Thymus (tissue), 11 donors: Measurements from ENCODE around the gene PACSIN3. TPM values are rescaled to one million over a fixed set of nuclear protein-coding genes. Genes with fewer than 3 reads are reported as not detected.

Source experiments
- DNase-seq, 9 donors: peaks; one replicate each; pipeline ENCODE4 v3.0.0-alpha.2; 2013; ENCODE audit warnings: low spot score in 9 of 9, low read depth in 6 of 9, missing footprints in 1 of 9
- H3K27ac ChIP-seq, 2 donors: one replicate each; pipeline ENCODE4 v1.5.1; 2013; ENCODE audit warnings: control low read depth in 1 of 2, low read depth in 1 of 2, low read length in 1 of 2, mild to moderate bottlenecking in 1 of 2, moderate library complexity in 1 of 2
- H3K27me3 ChIP-seq, 2 donors: one replicate each; pipeline ENCODE4 v1.5.1; 2013; ENCODE audit warnings: low read length in 1 of 2; ENCODE audit not compliant: control insufficient read depth in 2 of 2, insufficient read depth in 1 of 2
- H3K36me3 ChIP-seq, 2 donors: one replicate each; pipeline ENCODE4 v1.5.1; 2013; ENCODE audit warnings: low read length in 1 of 2, mild to moderate bottlenecking in 1 of 2, moderate library complexity in 1 of 2; ENCODE audit not compliant: control insufficient read depth in 2 of 2, insufficient read depth in 2 of 2
- H3K4me1 ChIP-seq, 2 donors: one replicate each; pipeline ENCODE4 v1.5.1; 2013; ENCODE audit warnings: low read length in 2 of 2; ENCODE audit not compliant: control insufficient read depth in 2 of 2, insufficient read depth in 2 of 2
- H3K4me3 ChIP-seq, 2 donors: one replicate each; pipeline ENCODE4 v1.5.1; 2013; ENCODE audit warnings: low read length in 2 of 2, control low read depth in 1 of 2, mild to moderate bottlenecking in 1 of 2
- H3K9me3 ChIP-seq, 2 donors: one replicate each; pipeline ENCODE4 v1.5.1; 2013; ENCODE audit warnings: low read length in 1 of 2, mild to moderate bottlenecking in 1 of 2; ENCODE audit not compliant: control insufficient read depth in 2 of 2, insufficient read depth in 1 of 2
- WGBS: extraction: QIAGEN DNeasy Blood & Tissue Kit; methylation state at CpG from one replicate; pipeline ENCODE4 v1.1.7; 2013; 5-methylcytosine and 5-hydroxymethylcytosine counted together
- polyA plus RNA-seq: library from polyadenylated mRNA; stranded (reverse); fragments of 200-250 nt; gene quantifications from one replicate; pipeline ENCODE4 v1.2.3, GENCODE V29; 2013
- total RNA-seq: library from RNA; stranded (reverse); fragments of 120-200 nt; gene quantifications from one replicate; pipeline ENCODE4 v1.2.4, GENCODE V29; 2013
- donor health status: healthy.

PACSIN3 gene
- total and polyA plus RNA-seq, 2 donors = 4.1 to 7.7 TPM

DNA sequence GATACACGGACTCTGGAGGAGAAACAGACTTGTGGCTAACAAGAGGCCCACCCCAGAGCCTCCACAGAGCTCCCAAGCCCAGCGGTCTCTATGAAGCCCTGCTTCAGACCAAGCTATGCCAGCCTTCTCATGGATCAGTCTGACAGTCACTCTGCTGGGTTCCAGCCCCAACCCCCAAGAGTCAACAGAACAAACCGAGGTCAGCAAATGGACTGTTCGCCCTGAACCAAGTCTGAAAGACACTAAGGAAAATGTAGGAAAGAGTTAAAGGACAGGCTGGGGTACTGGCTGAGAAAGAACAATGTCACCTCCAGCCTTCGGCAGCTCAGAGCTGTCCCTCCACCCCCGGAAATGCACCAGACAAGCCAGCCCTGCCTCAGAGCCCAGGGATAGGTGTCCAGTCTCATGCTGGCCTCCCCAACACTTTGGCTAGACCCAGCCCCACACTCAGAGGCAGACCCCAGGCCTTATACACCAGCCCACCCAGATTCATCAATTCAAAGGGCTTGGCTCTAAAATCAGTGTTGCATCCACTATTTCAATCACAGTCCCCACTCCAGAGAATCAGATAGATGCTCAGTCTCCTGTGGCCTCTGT lies 13.4 kb downstream of the PACSIN3 start:
- Histone ChIP-seq H3K4me3 (no peak overlapping the region), H3K4me1 (peaks cover 5 to 29% of the 10 kb centered on the region in 2 donors), H3K36me3 (peaks cover 60 to 68% of the 10 kb centered on the region in 2 donors), H3K9me3 (no peaks in the 10 kb centered on the region), H3K27ac (no peak overlapping the region), H3K27me3 (no peaks in the 10 kb centered on the region)
- WGBS = 90% methylated on average over 6 of the region's 6 CpGs
- no peak for DNase-seq

DNA sequence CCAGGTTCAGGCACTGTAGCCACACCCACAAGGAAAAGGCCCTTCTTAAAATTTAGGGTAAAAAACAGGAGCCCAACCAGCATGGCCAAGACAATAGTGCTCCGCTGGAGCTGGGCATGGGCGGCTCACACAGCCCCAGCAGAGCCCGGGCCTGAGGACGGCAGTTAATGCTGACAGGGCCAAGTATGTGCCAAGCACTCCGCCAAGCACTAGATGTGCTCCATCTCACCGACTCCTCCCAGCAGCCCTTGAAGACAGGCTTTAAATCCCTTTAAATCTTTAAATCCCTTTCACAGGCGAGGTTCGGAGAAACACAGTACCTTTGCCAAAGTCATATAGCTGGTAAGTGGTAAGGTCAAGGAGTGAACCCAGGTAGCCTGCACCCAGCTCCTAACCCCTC lies 14.4 kb downstream of the PACSIN3 start:
- H3K36me3 ChIP-seq = peaks cover 70 to 77% of the 10 kb centered on the region in 2 donors
- H3K27me3 ChIP-seq = no peaks in the 10 kb centered on the region
- no peaks in the 10 kb centered on the region for H3K9me3 ChIP-seq
- H3K27ac ChIP-seq = no peak overlapping the region
- H3K4me1 ChIP-seq = peaks cover 5 to 21% of the 10 kb centered on the region in 2 donors
- no peak overlapping the region for H3K4me3 ChIP-seq
- WGBS = 98% methylated on average over 8 of the region's 8 CpGs
- no peak for DNase-seq

DNA sequence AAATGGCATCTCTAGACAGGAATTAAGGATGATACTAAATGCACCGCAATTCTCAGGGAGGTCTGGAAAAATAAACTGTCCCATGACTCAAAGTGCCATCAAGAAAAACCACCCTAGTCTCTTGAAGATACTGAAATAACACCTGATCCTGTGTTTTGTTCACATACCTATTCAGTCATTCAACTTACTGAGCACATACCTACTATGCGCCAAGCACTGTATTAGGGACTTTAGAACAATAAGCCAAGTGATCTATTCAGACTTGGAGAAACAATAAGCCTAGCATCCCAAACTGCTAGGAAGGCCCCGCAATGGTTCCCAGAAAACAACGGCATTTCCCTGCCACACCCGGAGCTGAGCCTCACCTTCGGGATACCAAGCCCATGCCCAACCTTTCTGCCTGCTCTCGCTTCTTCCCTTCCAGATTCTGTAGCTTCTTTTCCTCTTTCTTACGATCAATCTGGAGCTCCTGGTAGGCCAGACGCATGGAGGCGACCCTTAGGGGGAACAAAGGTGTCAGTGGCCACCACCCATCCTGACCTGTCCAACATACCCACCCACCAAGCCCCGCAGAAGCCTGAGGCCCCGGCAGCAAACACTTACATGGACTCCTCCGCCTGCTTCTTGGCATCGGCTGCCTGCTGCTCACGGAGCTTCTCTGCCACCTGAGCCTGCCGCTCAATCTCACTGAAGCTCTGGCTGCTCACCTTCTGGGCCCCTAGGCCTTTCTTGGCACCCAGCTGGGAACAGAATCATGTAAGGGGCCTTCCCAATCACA lies 15.0 kb downstream of the PACSIN3 start:
- 97% methylated on average over 16 of the region's 16 CpGs for WGBS
- Histone ChIP-seq H3K9me3 (no peaks in the 10 kb centered on the region), H3K27ac (no peak overlapping the region)

DNA sequence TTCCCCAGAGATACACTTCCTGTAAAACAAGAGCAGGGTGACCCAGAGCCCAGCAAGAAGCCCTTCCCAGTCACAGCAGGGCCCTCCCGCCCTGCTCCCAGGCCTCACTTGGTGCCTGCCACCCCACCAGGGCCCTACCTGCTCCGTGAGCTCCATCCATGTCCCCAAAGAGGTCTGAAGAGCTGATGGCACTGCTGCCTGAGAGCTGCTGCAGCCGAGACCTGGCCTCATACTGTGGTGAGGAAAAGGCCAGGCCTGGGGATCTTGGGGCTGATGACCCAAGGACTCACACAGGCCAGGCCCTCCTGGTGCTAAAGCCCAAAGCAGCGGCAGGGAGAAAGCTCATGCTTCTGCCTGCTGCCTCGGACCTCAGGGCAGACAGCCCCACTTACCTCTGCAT lies 19.9 kb downstream of the PACSIN3 start:
- 97% methylated on average over 5 of the region's 5 CpGs for WGBS
- H3K9me3 ChIP-seq = peaks cover 0 to under 1% of the 10 kb centered on the region in 2 donors
- H3K27ac ChIP-seq = no peak overlapping the region
- H3K4me1 ChIP-seq = peaks cover 0 to 3% of the 10 kb centered on the region in 2 donors
- H3K4me3 ChIP-seq = no peak overlapping the region
- DNase-seq = no peak
- H3K36me3 ChIP-seq = peaks cover 73 to 86% of the 10 kb centered on the region in 2 donors
- H3K27me3 ChIP-seq = no peaks in the 10 kb centered on the region

More for the DNA sequence above, 15.0 kb downstream of the PACSIN3 start:
- Histone ChIP-seq H3K4me1 (peaks cover 5 to 21% of the 10 kb centered on the region in 2 donors), H3K4me3 (no peak overlapping the region), H3K36me3 (peaks cover 76 to 83% of the 10 kb centered on the region in 2 donors), H3K27me3 (no peaks in the 10 kb centered on the region)
- DNase-seq = no peak

DNA sequence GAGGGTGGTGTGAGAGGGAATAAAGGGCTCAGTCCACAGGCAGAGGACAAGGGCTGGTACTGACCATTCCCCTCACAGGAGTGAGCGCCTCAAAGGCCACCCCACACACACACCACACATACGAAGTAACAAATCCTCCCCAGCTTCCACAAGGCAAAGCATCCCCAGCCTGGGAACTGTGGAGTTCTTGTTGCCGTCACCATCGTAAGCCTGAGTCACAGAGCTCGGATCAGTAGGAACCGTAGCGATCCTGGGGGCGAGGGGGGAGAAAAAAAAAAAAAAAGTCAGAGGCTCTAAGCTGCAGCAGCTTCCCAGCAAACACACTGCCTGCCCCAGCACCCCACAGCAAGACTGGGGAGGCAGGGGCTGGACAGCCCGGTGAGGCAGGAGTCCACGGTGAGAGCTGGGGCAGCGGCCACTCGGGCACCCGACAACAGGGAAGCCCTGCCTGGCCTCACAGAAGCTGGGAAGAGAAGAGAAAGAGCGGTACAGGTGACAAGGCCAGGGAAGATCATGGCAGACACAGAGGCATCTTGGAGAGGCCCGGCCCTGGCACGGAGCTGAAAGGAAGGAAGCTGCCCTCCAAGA lies 20.9 kb downstream of the PACSIN3 start:
- no peak overlapping the region for H3K4me3 ChIP-seq
- H3K4me1 ChIP-seq = no peaks in the 10 kb centered on the region
- H3K27ac ChIP-seq = no peak overlapping the region
- no peak for DNase-seq
- peaks cover 66 to 80% of the 10 kb centered on the region in 2 donors for H3K36me3 ChIP-seq
- H3K9me3 ChIP-seq = peaks cover 0 to 4% of the 10 kb centered on the region in 2 donors
- H3K27me3 ChIP-seq = no peaks in the 10 kb centered on the region
- WGBS = 99% methylated on average over 16 of the region's 16 CpGs

DNA sequence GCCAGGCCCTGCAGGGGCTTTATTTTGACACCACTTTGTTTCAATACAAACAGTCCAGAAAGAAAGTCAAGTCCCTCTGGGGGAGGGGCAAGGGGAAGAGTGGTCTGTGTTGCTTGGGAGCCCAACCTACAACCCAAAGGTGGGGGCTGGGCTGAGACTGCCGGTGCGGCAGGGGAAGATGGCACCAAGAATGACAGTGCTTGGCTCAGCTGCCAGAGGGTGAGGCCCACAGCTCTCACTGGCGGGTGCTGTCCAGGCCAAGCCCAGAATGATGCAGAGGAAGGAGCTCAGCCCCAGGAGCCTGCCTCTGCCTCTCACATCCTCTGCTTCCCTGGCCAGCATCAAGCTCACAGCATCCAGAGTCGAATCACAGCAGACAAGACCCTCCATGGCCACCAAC lies 21.9 kb downstream of the PACSIN3 start:
- Histone ChIP-seq H3K27ac (no peak overlapping the region), H3K9me3 (peaks cover 0 to 4% of the 10 kb centered on the region in 2 donors), H3K4me3 (no peak overlapping the region), H3K4me1 (no peaks in the 10 kb centered on the region), H3K36me3 (peaks cover 58 to 75% of the 10 kb centered on the region in 2 donors), H3K27me3 (no peaks in the 10 kb centered on the region)
- DNase-seq = no peak
- WGBS = over 99% methylated on average over 4 of the region's 4 CpGs

DNA sequence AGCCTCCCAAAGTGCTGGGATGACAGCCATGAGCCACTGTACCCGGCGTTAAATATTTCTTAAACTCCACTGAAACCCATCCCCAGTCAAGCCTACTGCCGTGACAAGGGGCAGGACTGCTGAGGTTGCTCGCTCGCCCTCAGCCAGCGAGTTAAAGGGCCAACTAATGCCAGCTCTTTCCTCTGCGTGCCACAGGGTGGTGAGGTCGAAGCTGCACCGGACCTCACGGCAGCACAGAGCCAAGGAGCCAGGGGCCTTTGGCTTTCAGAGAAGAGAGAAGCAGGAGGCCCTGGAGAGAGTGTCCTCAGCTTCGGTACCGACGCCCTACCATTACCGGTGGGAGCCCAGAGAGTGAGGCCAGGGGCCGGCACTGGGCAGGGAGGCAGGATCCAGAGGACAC lies 22.3 kb downstream of the PACSIN3 start:
- Histone ChIP-seq H3K27ac (no peak overlapping the region), H3K36me3 (peaks cover 58 to 73% of the 10 kb centered on the region in 2 donors)

DNA sequence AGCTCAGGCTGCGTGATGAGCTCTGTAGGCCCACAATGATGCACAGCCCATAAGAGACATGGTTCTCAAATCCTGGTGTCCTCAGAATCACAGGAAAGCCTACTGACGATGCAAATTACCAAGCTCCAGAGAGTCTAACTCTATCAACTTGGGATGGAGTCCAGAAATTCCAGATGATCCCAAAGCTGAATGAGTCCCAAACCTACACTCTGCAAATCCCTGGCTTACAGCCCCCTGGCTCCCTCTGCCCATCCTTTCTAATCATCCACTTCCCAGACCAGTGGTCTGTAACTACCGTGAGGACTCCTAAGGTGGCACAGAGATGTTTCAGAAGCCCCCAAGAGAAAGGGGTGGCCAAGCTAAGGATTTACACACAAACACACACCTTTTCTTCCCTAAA lies 23.0 kb downstream of the PACSIN3 start:
- 73% methylated on average over 3 of the region's 3 CpGs for WGBS
- no peak for DNase-seq

More for the DNA sequence above, 22.3 kb downstream of the PACSIN3 start:
- peaks cover 0 to 4% of the 10 kb centered on the region in 2 donors for H3K9me3 ChIP-seq
- WGBS = 96% methylated on average over 15 of the region's 15 CpGs
- no peaks in the 10 kb centered on the region for H3K27me3 ChIP-seq
- DNase-seq = no peak
- H3K4me3 ChIP-seq = no peak overlapping the region
- no peaks in the 10 kb centered on the region for H3K4me1 ChIP-seq

DNA sequence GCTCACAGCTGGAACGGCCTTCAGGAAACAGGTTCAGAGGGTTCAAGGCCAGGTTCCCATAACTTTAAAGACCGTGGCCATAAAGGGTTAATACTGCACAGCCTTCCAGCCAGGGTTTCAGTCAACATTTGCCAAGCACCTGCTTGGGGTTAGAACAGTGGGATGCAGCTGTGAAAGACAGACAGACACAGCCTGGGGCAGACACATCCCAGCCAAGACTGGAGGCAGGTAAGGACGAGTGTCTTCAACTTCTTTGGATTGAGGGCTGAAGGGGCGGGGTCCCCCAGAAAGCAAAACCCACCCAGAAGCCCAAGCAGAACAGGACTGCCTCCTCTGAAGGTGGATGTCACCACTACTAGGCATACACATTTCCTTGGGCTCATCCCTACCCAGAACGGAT lies 23.8 kb downstream of the PACSIN3 start:
- Histone ChIP-seq H3K36me3 (peaks cover 49 to 59% of the 10 kb centered on the region in 2 donors), H3K4me3 (no peak overlapping the region), H3K9me3 (peaks cover 0 to 4% of the 10 kb centered on the region in 2 donors), H3K27me3 (no peaks in the 10 kb centered on the region), H3K4me1 (no peaks in the 10 kb centered on the region), H3K27ac (no peak overlapping the region)
- DNase-seq = no peak
- WGBS = 91% methylated on average over 5 of the region's 5 CpGs

More for the DNA sequence above, 23.0 kb downstream of the PACSIN3 start:
- Histone ChIP-seq H3K27ac (no peak overlapping the region), H3K27me3 (no peaks in the 10 kb centered on the region), H3K9me3 (peaks cover 0 to 4% of the 10 kb centered on the region in 2 donors), H3K4me3 (no peak overlapping the region), H3K4me1 (no peaks in the 10 kb centered on the region), H3K36me3 (peaks cover 54 to 66% of the 10 kb centered on the region in 2 donors)
